HG02763 (cell line): ENCODE data around the gene GRAPL.
"Not testable (repeated sequence)": the region's sequence is repeated elsewhere in the genome, so short reads cannot be mapped to it uniquely, and the experiment has no call there.

Experiments
- ATAC-seq: cut with Tn5 transposase; IDR thresholded peaks from one replicate; pipeline ENCODE4 v1.9.1; 2021; ENCODE audit warnings: mild to moderate bottlenecking, moderate library complexity; ENCODE audit not compliant: unreplicated experiment

The GRAPL gene

DNA sequence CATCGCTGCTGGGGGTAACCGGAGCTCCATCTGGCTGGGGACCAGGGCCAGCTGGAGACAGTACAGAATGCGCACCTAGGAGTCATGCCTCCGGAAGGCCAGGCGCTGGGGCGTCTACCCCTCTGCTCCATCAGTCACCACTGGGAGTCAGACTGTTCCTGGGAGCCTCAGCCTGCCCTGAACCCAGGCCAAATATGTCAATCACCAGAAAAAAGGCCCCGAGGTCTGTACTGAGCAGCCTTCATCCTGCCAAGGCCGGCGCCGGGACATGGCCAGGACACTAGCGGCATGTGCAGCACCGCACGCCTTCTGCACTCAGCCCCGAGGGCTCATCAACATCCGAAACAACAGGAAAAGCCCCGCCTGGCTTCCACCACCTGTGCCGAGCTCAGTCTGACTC is 8.7 kb downstream of the GRAPL start:
- ATAC-seq: not testable (repeated sequence)

- not testable (repeated sequence) for ATAC-seq
Observed at GRCh38 chr17:19136605-19137004, 9.2 kb downstream of the GRAPL start.

DNA sequence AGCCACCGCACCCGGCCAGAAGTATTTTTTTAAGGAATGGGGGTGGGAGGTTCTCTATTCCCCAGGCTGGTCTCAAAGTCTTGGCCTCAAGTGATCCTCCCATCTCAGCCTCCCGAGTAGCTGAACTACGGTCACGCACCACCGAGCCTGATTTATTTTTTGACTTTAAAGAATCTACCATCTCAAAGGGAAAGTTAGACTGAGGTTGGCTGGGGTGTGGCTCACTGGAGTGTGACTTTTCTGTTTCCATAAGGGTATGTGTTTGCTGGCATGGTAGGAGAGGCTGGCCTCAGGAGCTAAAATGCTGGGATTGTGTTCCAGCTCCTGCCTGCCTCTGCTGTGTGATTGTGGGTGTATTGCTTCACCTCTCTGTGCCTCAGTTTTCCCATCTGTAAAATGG is 10.6 kb downstream of the GRAPL start:
- ATAC-seq: not testable (repeated sequence)

DNA sequence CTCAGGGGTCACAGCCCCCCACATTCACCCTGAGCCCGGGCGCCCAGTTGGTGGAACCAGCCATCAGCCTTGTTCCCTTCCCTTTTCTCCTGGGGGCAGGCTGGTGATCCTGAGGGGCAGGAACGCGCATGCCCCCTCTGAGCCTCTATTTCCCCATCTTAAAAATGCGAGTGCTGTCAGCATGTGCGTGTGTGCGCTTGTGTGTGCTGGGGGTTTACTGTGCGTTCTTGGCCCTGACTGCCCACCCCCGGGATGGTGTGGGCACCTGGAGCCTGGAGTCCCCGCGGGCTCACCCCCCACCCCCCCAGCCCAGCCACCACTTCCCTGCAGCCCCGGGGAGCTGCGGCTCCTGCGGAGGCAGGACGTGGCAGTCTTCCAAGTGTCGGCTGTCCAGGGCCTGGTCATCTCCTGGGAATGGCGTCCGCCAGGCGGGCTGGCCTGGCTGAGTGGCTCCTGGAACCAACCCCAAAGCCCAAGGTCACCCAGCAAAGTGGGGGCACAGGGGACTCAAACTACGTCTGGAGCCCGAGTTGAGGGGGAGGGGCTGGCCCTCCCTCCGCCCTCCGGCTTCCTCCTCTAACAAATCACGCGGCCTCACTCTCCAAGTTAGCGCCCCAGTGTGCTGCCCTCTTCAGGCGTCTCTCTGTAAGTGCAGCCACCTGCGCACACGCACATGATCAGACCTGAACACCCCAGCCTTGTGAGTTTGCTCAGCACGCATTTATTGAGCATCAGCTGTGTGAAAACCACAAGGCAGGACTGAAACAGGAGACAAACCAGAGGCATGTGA is 14.2 kb downstream of the GRAPL start:
- peak; percentile 56 for ATAC-seq

- not testable (repeated sequence) for ATAC-seq
Observed at GRCh38 chr17:19142419-19142818, 15.0 kb downstream of the GRAPL start.

- not testable (repeated sequence) for ATAC-seq
Observed at GRCh38 chr17:19143097-19143777, 15.8 kb downstream of the GRAPL start.

- ATAC-seq: not testable (repeated sequence)
Observed at GRCh38 chr17:19144373-19144772, 17.0 kb downstream of the GRAPL start.

GRCh38 chr17:19145471-19145870 is 18.1 kb downstream of the GRAPL start:
- ATAC-seq: not testable (repeated sequence)

DNA sequence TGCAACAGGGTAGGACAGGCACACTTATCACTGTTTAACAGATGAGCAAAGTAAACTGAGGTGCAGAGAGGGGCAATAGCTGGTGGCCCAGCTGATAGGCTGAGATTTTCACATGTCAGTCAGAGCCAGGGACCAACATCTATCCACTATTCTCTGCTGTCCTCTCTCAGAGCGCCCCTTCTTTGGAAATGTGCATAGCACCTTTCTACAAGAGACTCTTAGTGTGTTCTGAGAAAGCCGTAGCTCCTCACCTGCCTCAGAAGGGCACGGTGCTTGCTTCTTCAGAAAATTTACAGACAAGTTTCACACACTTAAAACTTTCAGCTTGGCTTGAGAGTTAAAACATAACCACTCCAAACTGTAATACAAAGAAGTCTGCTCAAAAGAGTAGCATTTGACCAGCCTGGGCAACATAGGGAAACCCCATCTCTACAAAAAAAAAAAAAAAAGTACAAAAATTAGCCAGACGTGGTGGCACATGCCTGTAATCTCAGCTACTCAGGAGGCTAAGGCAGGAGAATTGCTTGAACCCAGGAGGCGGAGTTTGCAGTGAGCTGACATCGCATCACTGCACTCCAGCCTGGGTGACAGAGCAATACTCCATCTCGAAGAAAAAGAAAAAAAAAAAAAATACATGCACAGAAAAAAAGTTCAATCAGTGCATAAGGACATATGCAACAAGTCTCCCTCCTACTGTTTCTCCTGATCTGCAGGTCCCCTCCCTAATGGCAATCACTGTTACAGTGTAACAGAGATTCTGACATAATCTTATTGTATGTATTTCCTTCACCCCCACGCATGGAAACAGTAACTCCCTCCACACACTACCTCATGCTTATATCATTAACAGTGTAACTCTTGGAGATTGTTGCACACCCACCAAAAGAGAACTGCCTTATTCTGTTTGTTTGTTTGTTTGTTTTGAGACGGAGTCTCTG is 23.6 kb downstream of the GRAPL start:
- ATAC-seq: not testable (repeated sequence)

GRCh38 chr17:19157628-19158027 is 30.2 kb downstream of the GRAPL start:
- not testable (repeated sequence) for ATAC-seq

GRCh38 chr17:19158478-19158877 is 31.1 kb downstream of the GRAPL start:
- not testable (repeated sequence) for ATAC-seq

DNA sequence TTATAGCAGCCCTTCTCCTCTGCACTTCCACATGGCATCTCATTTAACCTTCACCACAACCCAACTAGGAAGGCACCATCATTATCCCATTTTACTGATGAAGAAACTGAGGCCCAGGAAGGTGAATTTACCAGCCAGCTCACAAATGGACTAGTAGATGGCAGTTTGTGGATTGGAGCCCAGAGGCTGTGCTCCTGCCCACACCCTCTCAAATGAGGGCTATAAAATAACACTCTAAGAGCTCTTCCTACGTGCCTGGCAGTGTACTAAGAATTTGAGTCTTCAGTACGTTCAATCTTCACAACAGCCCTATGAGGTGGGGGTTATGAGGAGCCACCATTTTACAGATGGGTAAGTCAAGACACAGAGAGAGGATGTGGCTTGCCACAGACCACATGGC is 31.5 kb downstream of the GRAPL start:
- ATAC-seq: not testable (repeated sequence)

- not testable (repeated sequence) for ATAC-seq
Observed at GRCh38 chr17:19161308-19162107, 34.1 kb downstream of the GRAPL start.

- not testable (repeated sequence) for ATAC-seq
Observed at GRCh38 chr17:19162384-19163216, 35.2 kb downstream of the GRAPL start.

DNA sequence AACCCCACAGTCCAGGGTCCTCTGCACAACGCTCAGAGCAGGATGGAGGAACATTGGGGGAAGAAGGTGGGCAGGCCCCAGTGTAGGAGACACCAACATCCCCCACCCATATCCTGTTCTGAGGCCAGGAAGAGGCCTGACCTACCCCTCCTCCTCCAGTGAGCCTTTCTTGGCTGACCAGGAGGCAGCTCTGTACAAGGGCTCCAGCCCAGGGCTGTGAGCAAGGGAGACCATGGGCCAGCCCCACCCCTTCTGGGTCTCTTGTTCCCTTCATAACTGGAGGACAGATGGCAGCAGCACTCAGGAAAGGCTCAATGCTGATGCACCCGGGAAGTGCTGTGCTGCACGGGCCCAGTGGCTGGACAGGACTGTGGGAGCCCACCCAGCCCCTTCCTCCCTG is 47.0 kb downstream of the GRAPL start:
- not testable (repeated sequence) for ATAC-seq

GRCh38 chr17:19175410-19175809 is 48.0 kb downstream of the GRAPL start:
- ATAC-seq: not testable (repeated sequence)

- ATAC-seq: peak; percentile 74
Observed at GRCh38 chr17:19181040-19181875, 53.9 kb downstream of the GRAPL start.
